ENCODE data around the gene JAG2. TPM values are rescaled to one million over a fixed set of nuclear protein-coding genes. Genes with fewer than 3 reads are reported as not detected.
"Not testable (repeated sequence)": the region's sequence is repeated elsewhere in the genome, so short reads cannot be mapped to it uniquely, and the experiment has no call there.

JAG2 gene
- total RNA-seq, 1 donor from 2014 or later = 32.5 TPM

DNA sequence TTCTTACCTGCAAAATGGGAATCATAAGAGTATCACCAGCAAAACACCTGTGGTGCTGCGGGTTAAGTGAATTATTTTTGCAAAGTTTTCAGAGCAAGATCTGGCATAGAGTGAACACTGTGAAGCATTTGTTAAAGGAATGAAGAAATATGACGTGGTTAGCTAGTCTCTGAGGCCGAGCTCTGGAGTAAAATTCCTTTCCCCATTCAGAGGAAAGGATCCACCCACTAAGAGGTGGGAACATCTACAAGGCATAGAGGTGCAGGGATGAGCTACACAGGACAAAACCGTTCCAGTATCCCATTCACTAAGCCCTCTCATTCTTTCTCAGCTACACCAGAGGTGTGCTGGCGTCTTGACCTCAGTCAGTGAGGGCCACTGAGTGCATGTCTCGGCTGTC, 48.5 kb downstream of the JAG2 start:
- no peak for DNase-seq (ENCODE audit: low read depth)

DNA sequence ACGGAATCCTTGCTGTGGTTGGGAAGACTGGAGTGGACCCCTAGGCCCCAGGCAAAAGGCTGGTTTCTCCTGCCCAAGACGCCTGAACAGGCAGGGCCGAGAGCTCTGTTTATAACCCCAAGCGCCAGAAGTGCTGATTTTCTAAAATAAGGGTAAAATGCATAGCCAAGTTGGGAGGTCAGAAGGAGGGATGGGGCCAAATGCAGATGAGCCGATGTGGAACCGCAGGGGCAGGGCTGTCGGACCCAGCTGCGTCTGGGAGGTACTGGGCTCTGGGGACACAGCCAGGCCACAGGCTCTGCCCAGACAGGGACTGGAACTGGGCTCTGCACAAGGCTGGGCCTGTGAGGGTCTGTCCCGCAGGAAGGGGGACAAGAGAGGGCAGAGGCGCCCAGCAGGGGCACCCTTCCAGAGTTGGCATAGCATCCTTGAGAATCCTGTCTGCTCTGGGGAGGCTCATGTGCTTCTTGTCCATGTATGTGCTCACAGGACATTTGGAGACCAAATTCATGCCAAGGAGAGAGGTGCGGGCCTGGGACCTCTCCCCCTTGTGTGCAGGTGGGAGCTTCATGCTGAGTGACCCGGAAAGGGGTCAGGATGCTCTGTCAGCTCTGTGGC, 49.1 kb downstream of the JAG2 start:
- no peak for DNase-seq (ENCODE audit: low read depth)

DNA sequence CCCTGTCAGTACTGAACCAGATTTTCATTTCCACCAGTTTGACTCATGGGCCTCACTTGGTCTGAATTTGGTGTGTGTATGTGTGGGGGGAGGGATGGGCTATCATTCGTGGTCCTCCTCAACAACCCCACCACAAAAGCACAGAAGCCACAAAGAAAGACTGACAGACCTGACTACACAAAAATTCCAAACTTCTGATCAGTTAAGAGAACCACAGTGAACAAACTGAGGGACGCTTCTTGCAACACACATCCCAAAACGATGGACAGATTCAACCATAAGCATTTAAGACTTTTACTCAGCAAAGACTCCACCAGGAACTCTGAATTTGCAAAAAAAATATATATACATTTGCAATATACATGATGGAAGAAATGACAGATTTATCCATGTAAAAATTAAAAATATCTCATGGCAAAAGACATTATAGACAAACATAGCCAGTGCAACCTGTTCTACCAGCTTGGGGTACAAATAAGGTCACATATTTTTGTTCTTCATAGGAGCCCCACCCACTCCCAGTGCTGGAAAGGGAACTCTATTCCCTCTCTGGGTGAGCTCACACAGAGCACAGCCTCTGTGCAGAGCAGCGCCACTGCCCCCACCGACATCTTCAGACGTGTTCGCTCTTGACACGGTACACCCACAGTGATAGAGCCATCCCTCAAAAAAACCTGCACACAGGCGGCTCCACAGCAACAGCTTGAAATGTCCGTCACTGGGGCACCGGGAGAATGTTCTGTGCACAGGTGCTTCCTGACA, 49.7 kb downstream of the JAG2 start:
- DNase-seq (ENCODE audit: low read depth) = no peak

DNA sequence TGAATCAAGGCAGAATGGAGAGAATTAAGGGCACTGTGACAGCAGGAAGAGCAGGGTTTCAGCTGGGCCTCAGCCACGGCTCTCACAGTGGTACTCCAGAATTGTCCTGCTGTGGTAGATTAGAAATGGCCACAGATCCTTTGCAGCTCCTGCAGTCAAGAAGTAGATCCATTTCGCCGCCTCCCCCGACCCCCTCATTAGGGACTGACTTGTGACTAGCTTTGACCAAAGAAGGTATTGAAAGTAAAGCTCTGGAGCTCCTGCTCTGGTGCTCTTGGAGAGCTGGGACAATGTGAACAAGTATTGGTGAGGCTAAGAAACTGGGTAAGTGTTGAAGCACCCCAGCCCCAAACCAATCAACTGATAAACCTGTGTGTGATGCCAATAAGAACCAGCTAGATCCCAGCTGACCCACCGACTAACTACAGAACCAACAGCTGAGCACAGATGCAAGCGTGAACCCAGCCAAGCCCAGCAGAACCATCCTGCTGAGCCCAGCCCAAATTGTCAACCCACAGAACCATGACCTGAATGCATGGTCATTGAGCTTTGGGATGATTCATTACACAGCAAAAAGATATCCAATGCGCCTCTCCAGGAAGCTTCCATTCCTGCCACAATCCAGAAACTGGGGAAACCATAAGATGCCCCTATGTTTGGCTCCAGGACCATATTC, 50.7 kb downstream of the JAG2 start:
- DNase-seq (ENCODE audit: low read depth) = no peak

DNA sequence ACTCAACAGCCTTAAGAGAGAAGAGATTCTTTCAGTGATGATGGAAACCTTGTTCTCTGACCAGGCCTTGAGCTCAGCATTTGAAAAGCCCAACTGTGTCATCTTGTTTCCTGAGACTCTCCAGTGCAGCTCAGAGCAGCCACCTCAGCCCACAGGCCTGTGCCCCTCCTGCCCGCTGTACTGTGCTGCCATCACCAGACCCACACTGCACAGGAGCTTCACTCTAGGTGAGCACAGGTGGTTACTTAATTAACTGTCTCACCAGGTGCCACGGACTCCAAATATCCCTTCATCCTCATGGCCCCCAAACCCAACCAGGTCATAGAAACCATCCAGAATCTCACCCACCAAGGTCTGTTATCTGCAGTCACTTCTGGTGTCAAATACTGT, 51.3 kb downstream of the JAG2 start:
- no peak for DNase-seq (ENCODE audit: low read depth)

DNA sequence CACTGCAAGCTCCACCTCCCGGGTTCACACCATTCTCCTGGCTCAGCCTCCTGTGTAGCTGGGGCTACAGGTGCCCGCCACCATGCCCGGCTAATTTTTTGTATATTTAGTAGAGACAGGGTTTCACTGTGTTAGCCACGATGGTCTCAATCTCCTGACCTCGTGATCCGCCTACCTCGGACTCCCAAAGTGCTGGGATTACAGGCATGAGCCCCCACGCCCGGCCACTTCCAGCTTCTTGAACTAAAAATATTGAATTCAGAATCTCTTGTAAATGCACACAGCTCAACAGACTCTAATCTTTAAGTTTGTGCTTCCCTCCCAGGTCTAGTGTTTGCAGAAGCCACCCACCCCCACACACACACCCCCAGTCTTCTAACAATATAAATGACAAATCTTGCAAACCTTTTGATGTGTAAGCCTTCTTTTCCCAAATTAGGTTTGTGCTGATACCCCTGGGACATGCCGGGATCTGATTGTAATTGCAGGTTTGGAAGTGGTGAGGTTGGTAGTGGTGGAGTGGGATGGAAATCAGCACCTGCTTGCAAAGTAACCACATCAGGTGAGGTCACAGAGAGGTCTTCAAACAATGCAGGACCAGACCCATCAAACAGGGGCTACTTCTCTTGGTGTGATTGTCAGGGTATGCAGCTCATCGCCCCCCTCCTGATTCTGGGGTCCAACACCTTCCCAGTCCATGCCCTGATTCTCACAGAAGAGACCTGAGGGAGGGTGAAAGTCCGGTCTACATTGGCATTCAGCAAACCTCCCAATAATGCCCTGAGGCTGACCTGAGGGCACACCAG, 51.9 kb downstream of the JAG2 start:
- no peak for DNase-seq (ENCODE audit: low read depth)

DNA sequence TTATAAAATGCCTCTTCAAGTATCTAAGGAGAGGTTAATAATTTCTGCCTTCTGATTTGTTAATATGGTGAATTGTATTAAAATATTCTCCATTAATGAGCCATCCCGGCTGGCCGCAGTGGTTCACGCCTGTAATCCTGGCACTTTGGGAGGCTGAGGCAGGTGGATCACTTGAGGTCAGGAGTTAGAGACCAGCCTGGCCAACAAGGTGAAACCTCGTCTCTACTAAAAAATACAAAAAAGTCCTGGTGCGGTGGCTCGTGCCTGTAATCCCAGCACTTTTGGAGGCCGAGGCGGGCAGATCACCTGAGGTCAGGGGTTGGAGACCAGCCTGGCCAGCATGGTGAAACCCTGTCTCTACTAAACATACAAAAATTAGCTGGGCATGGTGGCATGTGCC, 59.3 kb downstream of the JAG2 start:
- not testable (repeated sequence) for DNase-seq (ENCODE audit: low read depth)

DNA sequence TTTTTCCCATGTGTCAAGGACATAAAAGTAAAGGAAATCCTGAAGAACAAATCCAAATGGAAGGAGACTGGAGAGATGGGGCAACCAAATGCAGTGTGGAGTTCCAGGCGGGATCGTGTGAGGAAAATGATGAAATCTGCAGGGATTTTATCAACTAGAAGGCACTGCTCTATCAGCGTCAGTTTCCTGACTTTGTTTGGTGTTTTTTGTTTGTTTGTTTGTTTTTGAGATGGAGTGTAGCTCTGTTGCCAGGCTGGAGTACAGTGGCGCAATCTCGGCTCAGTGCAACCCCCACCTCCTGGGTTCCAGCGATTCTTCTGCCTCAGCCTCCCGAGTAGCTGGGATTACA, 60.1 kb downstream of the JAG2 start:
- no peak for DNase-seq (ENCODE audit: low read depth)

DNA sequence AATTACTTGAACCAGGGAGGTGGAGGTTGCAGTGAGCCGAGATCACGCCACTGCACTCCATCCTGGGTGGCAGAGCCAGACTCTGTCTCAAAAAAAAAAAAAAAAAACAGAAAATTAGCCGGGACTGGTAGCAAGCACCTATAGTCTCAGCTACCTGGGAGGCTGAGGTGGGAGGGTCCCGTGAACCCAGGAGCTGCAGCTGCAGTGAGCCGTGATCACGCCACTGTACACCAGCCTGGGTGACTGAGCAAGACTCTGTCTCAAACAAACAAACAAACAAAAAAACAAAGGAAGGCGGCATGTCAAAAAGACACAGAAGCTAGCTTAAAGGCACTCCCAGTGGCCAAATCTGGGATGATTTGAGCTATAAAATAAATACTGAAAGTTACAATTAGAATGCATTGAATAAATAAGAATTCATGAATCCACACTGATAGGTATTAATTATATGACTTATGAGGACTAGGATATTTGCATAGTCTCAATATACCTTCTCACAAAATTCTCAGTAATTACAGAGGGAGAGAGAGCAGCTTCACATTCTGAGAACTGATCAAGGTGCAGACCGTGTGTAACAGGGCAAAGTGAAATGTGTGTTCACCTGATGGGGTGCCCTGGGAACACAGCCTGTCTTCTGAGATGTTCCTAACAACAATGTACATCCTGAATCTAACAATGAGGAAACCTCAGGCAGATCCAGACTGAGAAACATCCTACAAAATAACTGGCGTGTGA, 60.6 kb downstream of the JAG2 start:
- no peak for DNase-seq (ENCODE audit: low read depth)

DNA sequence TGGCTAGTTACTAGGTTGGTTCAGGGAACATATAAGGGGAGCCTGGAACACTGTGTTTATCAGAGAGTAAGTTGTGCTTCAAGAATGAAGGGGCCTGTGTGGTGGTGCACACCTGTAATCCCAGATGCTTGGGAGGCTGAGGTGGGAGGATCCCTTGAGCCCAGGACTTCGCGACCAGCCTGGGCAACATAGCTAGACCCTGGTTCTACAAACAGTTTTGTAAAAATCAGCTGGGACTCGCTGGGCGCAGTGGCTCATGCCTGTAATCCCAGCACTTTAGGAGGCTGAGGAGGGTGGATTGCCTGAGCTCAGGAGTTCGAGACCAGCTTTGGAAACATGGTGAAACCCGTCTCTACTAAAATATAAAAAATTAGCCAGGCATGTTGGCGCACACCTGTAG, 61.2 kb downstream of the JAG2 start:
- DNase-seq (ENCODE audit: low read depth) = no peak

DNA sequence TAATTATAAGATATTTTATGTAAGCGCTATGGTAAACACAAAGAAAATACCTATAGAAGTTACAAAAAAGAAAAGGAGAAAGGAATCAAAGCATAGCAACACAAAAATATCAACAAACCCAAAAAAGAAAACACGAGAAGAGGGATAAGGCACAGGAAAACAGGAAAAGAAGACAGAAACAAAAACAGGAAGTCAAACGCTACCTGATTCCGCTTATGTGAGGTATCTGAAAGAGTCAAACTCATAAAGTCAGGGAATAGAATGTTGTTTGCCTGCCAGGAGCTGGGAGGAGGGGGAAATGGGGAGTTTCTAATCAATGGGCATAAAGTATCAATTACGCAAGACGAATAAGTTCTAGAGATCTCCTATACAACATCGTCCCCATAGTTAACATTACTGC, 63.4 kb downstream of the JAG2 start:
- DNase-seq (ENCODE audit: low read depth) = no peak

DNA sequence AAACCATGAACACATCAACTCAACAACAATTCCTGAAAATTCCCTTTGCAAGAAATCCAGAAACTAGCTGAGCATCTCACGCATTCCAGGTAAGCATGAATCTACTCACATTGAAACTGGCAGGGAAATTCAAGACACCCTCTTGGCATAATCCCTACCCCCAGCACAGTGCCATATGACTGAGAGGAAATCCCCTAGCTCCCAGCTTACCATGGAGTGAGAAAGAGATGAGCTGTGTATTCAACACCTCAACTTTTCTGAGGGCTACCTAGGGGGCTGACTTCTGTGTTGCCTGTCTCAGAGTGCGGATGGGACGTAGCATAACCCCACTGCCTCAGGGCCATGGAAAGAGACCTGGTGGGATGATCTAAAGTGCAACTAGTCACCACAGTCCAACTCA, 65.7 kb downstream of the JAG2 start:
- no peak for DNase-seq (ENCODE audit: low read depth)

DNA sequence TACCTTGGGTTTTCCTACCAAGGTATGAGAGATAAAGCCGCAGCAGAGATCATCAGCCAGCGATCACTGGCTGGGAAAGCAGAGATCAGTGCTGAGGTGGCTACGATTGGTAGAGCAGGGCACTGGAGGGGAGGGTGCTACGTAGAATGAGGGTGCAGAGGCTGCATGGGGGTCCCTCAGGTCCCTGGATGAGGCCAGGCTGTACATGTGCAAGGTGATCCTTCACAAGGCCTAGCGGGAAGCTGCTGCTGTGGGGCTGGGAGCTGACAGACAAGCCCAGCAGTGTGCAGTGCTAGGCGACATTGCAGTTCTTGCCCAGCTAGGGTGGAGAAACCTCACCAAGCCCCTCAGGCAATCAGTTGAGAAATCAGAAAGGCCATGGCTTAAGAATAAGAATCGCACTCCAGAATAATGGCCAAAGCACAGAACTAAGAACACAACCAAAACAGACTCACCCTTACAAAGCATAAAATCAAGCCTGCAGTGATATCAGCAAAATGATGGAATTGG, 66.2 kb downstream of the JAG2 start:
- no peak for DNase-seq (ENCODE audit: low read depth)

DNA sequence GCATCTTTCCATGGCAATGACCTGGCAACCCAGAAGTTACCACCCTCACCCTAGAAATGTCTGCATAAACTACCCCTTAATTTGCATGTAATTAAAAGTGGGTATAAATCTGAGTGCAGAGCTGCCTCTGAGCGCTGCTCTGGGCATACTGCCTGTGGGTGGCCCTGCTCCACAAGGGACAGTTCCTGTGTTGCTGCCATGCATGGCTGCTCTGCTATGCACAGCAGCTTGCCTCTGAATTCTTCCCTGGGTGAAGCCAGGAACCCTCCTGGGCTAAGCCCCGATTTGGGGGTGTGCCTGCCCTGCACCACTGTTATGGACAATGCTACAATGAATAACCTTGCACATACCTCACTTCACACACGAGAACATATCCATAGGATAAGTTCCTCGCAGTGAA, 67.7 kb downstream of the JAG2 start:
- DNase-seq (ENCODE audit: low read depth) = no peak

DNA sequence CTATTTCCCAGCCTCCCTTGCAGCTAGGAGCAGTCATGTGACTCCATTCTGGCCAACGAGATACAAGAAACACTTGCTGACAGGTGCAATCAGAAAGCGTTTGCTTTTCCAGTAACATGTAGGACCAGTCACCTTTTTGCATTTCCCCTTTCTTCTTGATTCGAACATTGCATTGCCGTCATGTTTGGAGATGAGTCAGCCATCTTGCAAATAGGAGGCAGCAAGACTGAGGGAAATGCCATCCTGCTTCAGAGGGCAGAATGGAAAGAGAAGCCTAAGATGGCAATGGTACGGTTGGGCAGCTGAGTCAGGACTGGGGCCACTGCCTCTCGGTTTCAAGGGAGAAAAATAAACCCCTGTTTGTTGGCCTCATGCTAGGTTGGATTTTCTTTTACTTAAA, 68.8 kb downstream of the JAG2 start:
- no peak for DNase-seq (ENCODE audit: low read depth)

DNA sequence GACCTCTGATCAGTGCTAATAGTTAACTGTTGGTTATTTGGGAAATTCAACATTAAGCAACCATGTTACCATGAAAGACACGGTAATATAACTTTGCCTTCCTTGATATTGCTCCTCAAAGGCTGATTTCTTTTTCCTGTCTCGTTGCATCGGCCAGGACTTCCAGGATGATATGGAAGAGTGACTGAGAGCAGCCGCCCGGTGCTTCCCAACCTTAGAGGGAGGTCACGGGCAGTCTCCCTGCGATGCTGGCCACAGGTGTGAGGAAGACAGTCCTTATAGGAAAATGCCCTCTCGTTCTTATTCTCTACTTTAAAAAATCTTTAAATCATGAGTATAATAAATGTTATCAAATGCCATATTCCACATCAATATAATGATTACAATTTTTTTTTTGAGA, 70.3 kb downstream of the JAG2 start:
- DNase-seq (ENCODE audit: low read depth) = no peak

DNA sequence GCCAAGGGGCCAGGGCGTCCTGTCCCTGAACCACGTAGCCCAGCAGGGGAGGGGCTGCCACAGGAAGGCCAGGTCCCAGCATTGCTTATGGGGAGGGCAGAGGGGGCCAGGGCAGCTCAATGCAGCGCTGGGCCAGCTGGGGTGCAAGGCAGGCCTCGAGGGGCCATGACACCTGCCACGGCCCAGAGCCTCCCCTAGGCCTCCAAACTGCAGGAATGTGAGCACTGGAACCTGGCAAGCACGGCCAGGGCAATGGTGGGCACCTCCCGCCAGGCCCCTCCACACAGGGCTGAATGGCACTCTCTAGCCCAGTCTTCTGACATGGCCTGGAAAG, 70.8 kb downstream of the JAG2 start:
- no peak for DNase-seq (ENCODE audit: low read depth)

DNA sequence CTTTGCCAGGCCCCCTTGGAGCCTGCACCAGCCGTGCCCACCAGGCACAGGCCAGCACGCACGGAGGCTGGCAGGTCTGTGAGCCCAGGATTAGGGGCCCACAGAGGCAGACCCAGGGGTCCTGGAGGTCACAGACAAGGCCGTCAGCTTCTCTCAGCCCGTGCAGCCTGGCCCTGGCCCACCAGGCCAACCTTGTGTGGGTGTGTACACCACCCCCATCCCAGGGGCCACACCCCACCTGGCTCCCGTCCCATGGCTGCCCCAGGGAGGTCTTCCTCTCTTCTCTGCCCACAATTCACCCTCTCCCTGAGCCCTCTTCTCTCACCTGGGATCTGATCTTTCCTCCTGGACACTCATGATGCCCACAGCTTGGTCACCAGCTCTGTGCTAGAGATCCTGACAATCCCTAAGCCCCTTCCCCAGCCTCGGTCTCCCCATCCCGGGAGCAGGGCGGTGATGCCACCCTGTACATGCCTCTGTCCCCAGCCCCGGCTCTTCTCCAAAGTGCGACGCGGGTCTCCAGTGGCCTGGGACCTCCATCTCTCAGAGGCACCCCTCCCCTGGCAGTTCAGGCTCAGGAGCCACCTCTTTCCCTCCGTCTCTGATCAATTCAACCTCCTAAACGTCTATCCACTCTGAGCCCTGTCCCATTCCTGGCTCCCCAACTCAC, 72.2 kb downstream of the JAG2 start:
- DNase-seq (ENCODE audit: low read depth) = no peak

DNA sequence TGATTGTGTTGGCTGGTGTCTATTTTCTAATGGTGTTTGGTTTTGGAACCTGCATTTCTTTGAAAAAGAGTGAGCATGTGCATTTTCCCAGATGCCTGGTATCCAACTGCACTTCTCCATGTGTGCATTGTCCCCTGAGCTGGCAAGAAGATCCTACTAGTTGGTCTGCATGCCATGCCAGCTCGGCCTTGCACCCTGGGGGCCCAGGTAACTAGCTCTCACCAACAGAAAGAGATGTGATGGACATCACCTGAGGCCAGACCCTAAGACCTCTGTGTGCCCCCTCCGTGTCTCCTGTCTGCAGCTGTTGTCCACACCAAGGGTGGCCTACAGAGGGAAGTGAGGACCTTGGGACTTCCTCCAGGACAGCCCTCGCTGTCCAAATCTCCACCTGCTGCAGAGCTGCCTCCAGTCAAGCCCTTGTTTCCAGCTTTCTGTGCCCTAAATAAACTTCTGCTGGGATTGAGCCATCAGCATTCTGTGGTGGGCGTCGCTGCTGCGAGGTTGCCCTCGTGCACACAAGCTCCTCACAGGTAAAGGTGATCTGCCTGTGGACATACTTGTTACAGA, 73.3 kb downstream of the JAG2 start:
- no peak for DNase-seq (ENCODE audit: low read depth)

DNA sequence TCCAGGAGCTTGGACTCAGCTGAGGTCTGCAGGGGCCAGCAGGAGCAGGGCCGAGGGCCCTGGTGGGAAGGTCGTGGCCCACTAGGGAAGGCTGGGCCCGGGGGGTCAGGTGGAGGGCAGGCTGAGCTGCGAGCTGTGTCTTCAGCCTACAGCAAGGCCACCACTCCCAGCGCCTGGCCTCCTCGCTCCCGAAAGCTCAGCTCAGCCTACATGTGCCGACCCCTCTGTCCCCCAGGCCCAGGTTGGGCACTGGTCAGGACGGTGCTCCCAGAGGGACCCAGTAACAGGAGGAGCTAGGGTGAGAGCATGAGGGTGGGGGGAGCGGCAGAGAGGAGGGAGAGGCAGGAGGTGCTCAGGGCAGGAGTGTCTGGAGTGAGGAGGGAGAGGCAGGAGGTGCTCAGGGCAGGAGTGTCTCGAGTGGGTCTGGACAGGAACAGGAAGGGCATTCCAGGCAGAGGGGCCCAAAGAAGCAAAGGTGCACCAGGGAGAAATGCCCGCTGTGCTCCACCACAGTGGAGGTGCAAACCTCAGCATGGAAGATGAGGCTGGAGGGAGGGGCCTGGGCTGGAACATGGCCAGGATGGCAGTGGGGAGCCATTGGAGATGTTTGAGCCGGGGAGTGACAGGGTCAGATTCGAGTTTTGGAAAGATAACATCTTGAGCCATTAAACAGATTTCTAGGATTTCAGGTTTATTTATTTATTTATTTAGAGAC, 74.2 kb downstream of the JAG2 start:
- no peak for DNase-seq (ENCODE audit: low read depth)
